ENCODE results near the gene FNTB. TPM values are rescaled to one million over a fixed set of nuclear protein-coding genes. Genes with fewer than 3 reads are reported as not detected.

The FNTB gene
- polyA plus RNA-seq, 1 donor from 2014 or later = 6.7 TPM

- TF ChIP-seq TAF1 (IDR thresholded peaks at IDR 0.05; ENCODE audit: low read depth) (no peak), POLR2AphosphoS5 (IDR thresholded peaks at IDR 0.05) (no peak), MXI1 (conservative IDR thresholded peaks at IDR 0.05; ENCODE audit: poor library complexity, severe bottlenecking) (no peak), EZH2 (IDR thresholded peaks at IDR 0.05; ENCODE audit: borderline replicate concordance, insufficient read depth, low read length, poor library complexity, severe bottlenecking) (no peak), EP300 (conservative IDR thresholded peaks at IDR 0.05; ENCODE audit: poor library complexity, severe bottlenecking) (no peak), REST (IDR thresholded peaks at IDR 0.05; ENCODE audit: borderline replicate concordance) (no peak), RAD21 (conservative IDR thresholded peaks at IDR 0.05) (no peak), SMC3 (conservative IDR thresholded peaks at IDR 0.05; ENCODE audit: poor library complexity) (no peak)
- TF ChIP-seq, protein P1, sequence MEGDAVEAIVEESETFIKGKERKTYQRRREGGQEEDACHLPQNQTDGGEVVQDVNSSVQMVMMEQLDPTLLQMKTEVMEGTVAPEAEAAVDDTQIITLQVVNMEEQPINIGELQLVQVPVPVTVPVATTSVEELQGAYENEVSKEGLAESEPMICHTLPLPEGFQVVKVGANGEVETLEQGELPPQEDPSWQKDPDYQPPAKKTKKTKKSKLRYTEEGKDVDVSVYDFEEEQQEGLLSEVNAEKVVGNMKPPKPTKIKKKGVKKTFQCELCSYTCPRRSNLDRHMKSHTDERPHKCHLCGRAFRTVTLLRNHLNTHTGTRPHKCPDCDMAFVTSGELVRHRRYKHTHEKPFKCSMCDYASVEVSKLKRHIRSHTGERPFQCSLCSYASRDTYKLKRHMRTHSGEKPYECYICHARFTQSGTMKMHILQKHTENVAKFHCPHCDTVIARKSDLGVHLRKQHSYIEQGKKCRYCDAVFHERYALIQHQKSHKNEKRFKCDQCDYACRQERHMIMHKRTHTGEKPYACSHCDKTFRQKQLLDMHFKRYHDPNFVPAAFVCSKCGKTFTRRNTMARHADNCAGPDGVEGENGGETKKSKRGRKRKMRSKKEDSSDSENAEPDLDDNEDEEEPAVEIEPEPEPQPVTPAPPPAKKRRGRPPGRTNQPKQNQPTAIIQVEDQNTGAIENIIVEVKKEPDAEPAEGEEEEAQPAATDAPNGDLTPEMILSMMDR (IDR thresholded peaks at IDR 0.05; ENCODE audit: poor library complexity, severe bottlenecking) = no peak
- H3K27ac ChIP-seq (ENCODE audit: low read length) = no peak overlapping the region
- no peaks in the 10 kb centered on the region for H3K79me2 ChIP-seq (replicated peaks; ENCODE audit: insufficient read depth, low read length)
Measured at GRCh38 chr14:65043893-65044595, 57.3 kb downstream of the FNTB start.

GRCh38 chr14:65044596-65044959 lies 57.9 kb downstream of the FNTB start:
- no peak overlapping the region for H3K27ac ChIP-seq (ENCODE audit: low read length)
- no peak overlapping the region for H2AFZ ChIP-seq (ENCODE audit: low read depth, low read length)
- H3K4me3 ChIP-seq (ENCODE audit: low read length) = no peak overlapping the region
- H3K79me2 ChIP-seq (replicated peaks; ENCODE audit: insufficient read depth, low read length) = no peaks in the 10 kb centered on the region
- H3K4me2 ChIP-seq (ENCODE audit: low read length) = no peak overlapping the region
- no peaks in the 10 kb centered on the region for H3K9me3 ChIP-seq (ENCODE audit: low read length)
- no peak overlapping the region for H3K9ac ChIP-seq (ENCODE audit: low read length)
- H3F3A ChIP-seq (ENCODE audit: insufficient read depth, low read length, poor library complexity, severe bottlenecking) = no peaks in the 10 kb centered on the region
- TF ChIP-seq EP300 (conservative IDR thresholded peaks at IDR 0.05; ENCODE audit: poor library complexity, severe bottlenecking) (no peak), RAD21 (conservative IDR thresholded peaks at IDR 0.05) (no peak), TAF1 (IDR thresholded peaks at IDR 0.05; ENCODE audit: low read depth) (no peak), MXI1 (conservative IDR thresholded peaks at IDR 0.05; ENCODE audit: poor library complexity, severe bottlenecking) (no peak), SMC3 (conservative IDR thresholded peaks at IDR 0.05; ENCODE audit: poor library complexity) (no peak)
- TF ChIP-seq, protein P1 (IDR thresholded peaks at IDR 0.05; ENCODE audit: poor library complexity, severe bottlenecking) = no peak
- no peaks in the 10 kb centered on the region for H3K36me3 ChIP-seq (ENCODE audit: insufficient read depth, low read length)
- H4K20me1 ChIP-seq (ENCODE audit: insufficient read depth) = no peaks in the 10 kb centered on the region
- no peaks in the 10 kb centered on the region for H3K27me3 ChIP-seq (ENCODE audit: insufficient read depth, low read depth, low read length)
- H3K9me2 ChIP-seq (ENCODE audit: insufficient read depth, low read length) = no peaks in the 10 kb centered on the region

More at GRCh38 chr14:65043893-65044595, 57.3 kb downstream of the FNTB start:
- Histone ChIP-seq H3K9ac (ENCODE audit: low read length) (no peak overlapping the region), H3K4me2 (ENCODE audit: low read length) (no peak overlapping the region), H4K20me1 (ENCODE audit: insufficient read depth) (no peaks in the 10 kb centered on the region), H3K36me3 (ENCODE audit: insufficient read depth, low read length) (no peaks in the 10 kb centered on the region), H3K9me3 (ENCODE audit: low read length) (no peaks in the 10 kb centered on the region), H2AFZ (ENCODE audit: low read depth, low read length) (no peak overlapping the region), H3F3A (ENCODE audit: insufficient read depth, low read length, poor library complexity, severe bottlenecking) (no peaks in the 10 kb centered on the region), H3K9me2 (ENCODE audit: insufficient read depth, low read length) (no peaks in the 10 kb centered on the region), H3K27me3 (ENCODE audit: insufficient read depth, low read depth, low read length) (no peaks in the 10 kb centered on the region), H3K4me3 (ENCODE audit: low read length) (no peak overlapping the region)
